ENCODE data around the gene MYORG.
A peak's percentile ranks its signal among the peaks of the same experiment; 100 is the strongest.

Gene MYORG

GRCh38 chr9:34384368-34385165, 7.9 kb upstream of the MYORG start:
- no peak for DNase-seq (ENCODE audit: low read depth)

- no peak for DNase-seq (ENCODE audit: low read depth)
These were observed 7.2 kb upstream of the MYORG start for GRCh38 chr9:34383904-34384303.

- DNase-seq (ENCODE audit: low read depth) = no peak
These were observed 6.2 kb upstream of the MYORG start for GRCh38 chr9:34382879-34383278.

DNA sequence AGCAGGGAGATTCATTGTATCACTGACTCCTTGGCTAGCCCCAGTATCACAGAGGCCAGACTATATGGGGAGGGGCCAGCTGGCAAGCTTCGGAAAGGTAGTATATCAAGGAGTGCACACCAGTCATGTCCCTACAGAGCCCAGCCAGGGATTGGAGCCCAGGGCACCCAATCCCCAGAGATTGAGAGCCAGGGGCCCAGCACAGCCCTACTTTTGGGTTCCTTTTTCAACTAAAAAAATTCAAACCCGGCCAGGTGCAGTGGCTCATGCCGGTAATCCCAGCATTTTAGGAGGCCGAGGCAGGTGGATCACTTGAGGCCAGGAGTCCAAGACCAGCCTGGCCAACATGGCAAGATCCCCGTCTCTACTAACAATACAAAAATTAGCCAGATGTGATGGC, 5.4 kb upstream of the MYORG start:
- no peak for DNase-seq (ENCODE audit: low read depth)

- DNase-seq (ENCODE audit: low read depth) = no peak
These were observed 4.6 kb upstream of the MYORG start for GRCh38 chr9:34381323-34381722.

DNA sequence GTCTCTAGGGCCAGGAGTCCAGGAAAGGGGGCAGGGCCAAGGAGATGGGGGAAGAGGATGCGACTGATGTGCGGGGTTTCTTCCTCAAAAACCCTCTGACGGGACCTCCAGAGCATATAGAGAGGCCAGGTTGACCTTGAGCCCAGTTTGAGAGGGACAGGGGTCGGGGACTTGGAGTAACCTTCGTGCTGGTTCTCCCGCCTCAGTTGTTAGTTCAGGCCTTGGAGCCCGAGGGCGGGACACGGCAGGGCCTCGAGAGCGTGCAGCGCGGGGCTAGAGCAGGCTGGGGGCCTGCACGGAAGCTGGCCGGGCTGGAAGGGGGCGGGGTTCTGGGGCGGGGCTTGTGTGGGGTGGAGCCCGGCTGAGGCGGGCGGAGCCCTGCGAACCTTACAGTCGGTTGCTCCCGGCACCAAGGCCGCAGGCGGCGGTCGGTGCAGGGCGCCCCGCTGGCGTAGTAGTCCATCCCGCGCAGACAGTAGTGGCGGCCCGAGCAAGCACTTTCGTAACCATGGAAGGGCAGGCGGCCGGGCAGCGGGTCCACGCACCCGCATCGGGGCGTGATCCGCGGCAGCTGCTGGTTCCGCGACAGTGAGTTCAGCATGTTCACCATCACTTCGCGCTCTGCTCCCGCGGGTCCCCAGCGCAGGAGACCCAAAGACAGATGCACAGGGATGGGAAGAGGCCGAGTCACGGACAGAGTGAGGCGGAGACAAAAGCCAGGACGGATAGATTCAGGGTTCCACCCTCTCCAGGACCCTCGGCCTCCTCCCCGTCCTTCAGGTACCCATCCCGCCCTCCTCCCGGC, 4.0 kb upstream of the MYORG start:
- DNase-seq (ENCODE audit: low read depth) = peak; percentile 57

DNA sequence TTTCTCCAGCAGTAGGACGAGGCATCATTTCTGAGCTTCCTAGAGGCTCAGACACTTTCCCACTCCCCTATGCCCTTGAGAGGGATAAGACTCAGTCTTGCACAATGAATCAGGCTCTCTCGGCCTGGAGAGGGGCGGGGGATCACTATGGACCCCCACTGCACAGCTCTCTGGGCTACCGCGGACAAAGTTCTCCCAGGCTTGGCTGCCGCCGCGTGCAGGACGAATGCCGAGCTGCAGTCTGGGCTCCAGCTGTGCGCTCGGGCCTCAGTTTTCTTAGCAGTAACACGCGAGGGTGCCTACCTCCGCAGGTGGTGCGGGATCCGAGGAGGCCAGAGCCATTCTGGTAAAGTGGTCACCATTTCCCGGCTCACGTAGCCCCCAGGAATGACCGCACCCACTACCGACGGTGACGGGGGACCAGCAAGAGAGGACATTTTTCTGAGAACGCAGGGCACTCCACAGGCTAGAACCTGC, 3.4 kb upstream of the MYORG start:
- no peak for DNase-seq (ENCODE audit: low read depth)

DNA sequence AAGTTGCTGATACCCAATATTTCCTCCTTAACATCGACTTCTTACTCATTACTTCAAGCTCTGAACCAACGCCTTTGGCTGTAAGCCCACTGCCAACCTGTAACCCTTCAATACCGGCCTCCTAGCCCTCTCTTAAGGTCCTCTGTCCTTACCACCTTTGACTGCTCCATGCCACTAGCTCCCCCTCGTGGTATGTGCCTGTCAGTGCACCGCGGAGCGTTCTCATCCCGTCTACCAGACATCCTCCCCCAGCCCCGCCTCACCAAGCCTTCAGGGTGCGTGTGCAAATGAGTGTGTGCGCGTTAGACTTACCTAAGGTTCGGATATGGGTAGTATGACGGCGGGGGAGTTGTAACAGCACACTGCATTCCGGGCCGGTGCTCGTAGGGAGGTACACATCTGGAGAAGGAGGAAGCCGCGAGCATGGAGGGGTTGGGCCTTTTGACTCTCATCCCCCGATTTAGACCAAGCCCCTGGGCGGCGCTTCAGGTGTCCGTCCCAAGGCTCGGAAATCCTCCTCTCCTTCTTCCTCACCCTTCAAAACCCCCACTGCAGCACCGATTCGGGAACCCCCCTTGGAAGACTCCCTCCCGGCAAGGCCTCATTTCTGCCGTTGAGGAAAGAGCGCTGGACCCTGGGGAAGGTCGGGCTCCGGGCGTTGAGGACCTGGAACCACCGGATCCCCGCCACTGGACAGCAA, 2.8 kb upstream of the MYORG start:
- DNase-seq (ENCODE audit: low read depth) = peak; percentile 79

DNA sequence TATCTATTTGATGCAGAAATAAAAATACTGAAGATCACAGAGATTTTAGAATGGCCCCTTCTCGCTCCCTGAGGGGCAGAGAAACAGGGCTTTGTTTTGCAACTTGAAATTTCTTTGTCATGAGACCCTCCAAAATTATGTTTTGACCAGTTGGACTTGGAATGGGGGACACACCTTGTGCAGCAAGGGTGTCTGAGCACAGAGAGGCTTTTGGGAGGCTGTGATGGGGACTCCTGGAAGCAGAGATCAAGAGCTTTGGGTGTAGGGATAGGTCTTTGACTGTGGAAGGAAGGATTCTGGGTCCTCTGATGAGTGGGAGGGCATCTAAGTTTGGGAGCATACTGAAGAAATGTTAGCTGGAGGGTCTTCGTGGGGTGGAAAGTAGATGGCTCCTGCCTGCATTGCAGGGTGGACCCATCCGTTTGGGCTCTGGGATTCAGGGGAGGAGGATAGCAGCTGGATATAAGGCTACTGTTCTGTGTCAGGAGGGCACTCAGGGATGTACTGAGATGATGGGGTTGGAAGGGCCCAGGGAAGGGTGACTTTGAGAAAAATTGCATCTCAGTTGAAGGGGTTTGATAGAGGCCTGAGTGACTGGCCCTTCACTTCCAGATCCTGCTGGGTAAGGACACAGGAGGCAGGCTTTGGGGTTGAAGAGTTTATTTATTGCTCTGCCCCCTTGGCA, 1.8 kb upstream of the MYORG start:
- DNase-seq (ENCODE audit: low read depth) = no peak

DNA sequence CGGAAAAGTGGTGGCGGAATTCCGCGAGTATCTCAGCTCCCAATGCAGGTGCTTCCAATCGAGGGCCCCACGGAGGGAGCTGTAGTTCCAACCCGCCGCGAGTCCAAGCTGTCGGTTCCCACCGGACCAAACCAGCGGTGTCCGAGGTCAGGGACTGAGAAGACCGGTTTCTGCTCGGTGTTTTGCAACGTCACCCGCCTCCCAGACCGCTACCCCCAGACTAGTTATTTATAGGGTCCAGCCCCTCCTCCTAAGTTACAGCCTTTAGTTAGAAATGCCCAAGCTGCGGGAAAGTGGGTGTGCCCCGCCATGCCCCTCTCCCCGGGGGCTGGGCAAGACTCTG, 677 bp upstream of the MYORG start:
- DNase-seq (ENCODE audit: low read depth) = no peak

GRCh38 chr9:34375901-34376595, 650 bp downstream of the MYORG start:
- DNase-seq (ENCODE audit: low read depth) = no peak

- no peak for DNase-seq (ENCODE audit: low read depth)
These were observed 1.7 kb downstream of the MYORG start for GRCh38 chr9:34374905-34375552.

GRCh38 chr9:34374339-34374738, 2.4 kb downstream of the MYORG start:
- no peak for DNase-seq (ENCODE audit: low read depth)

DNA sequence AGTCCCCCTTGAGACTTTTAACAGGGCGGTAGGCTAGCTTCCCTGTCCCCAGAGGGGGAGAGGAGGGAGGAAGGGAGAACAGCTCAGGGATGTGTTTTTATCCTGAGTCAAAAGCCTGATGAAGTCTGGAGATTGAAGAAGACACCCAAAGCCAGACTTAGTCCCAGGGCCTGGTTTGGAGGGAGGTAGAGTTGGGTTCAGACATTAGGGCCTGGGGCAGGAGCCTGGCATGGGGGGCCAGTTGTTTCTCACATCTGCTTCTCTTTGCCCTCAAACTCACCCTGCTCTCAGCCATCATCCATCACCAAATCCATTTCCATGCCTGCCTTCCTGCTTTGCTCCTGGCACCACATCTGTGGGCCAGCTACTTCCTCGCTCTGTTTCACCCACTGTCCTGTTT, 2.9 kb downstream of the MYORG start:
- DNase-seq (ENCODE audit: low read depth) = no peak

DNA sequence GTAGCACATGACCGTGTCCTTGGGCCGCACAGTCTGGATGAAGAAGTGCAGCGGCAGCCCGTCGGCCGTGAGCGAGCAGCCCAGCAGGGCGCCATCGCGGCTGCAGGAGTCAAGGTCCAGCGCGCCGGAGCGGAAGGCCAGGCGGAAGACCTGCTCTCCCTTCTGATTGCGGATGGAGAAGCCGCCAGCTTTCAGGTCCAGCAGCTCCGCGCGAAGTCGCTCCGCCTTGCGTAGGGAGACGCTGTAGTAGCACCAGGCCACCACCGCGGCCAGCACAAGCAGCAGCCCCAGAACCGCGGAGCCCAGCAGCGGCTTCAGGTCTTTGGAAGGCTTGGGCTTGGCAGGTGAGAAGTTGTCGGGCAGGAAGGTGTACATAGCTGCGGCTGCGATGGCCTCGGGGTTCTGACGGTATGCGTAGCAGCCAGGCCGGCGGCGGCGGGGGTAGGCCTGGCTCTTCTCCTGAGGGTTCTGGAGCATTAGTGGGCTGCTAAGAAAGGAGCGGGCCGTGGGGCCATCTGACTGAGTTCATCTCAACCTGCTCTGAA, 4.2 kb downstream of the MYORG start:
- no peak for DNase-seq (ENCODE audit: low read depth)

DNA sequence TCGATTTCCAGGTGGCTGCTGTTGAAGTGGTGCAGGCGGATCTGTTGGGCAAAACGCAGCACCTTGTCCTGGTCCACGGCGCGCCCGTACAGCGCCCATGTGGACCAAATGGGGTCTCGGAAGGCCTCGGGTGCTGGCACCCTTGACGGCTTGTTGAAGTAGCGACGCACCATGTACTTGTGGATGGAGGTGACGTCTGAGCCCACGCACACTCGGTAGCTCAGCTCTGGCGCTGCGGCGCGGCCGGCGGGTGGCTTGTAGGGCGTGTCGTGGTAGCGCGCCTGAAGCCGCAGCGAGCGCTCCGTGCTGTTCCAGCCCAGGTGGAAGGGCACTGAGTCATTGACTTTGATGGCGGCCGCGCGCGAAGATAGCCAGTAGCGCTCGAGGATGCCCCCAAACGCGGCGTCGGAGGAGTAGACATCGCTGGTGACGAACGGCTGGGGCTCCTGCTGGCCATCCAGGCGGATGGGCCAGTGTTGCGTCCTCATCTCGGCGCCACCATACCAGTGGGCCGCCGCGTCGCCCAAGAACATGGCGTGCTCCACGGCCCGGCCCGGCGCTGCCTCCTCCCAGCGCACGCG, 4.7 kb downstream of the MYORG start:
- no peak for DNase-seq (ENCODE audit: low read depth)

- DNase-seq (ENCODE audit: low read depth) = no peak
These were observed 5.5 kb downstream of the MYORG start for GRCh38 chr9:34370970-34371880.

GRCh38 chr9:34370335-34370969, 6.2 kb downstream of the MYORG start:
- DNase-seq (ENCODE audit: low read depth) = no peak

DNA sequence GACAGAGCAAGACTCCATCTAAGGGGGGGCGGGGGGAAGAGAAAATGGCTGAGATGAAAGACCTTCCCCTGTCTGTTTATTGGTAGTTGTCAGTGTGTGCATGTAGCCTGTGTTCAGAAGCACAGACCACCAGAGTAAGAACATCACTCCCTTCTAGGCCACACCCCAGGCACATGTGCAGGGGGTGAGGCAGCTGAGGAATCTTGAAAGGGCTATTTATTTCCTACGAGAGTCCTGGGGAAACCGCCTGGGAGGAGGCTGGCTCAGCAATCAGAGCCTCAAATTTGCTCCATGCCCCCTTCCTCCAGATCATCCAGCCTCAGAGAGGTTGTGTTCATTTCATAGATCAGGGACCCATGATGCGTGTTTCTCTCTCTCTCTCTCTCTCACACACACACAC, 7.1 kb downstream of the MYORG start:
- no peak for DNase-seq (ENCODE audit: low read depth)
